A673 (cell line): ENCODE measurements around the gene ACSM2A.
"Not testable (repeated sequence)": the region's sequence is repeated elsewhere in the genome, so short reads cannot be mapped to it uniquely, and the experiment has no call there.

Experiments used
- CTCF ChIP-seq: fragments of 300-800, 200-600 bp; sonication (generic); conservative IDR thresholded peaks from 2 replicates; pipeline ENCODE4 v1.5.1; 2017; ENCODE audit warnings: low read depth, mild to moderate bottlenecking, antibody characterized with exemption, low read length, moderate library complexity, mixed read lengths
- EZH2 ChIP-seq: fragments of 200-600 bp; sonication (generic); IDR thresholded peaks from 2 replicates; pipeline ENCODE4 v1.6.1; 2017; ENCODE audit warnings: borderline replicate concordance, low read depth, mild to moderate bottlenecking, mixed read lengths, antibody characterized with exemption, low read length; ENCODE audit not compliant: poor library complexity, severe bottlenecking

GRCh38 chr16:20440731-20441130 is 10.6 kb upstream of the ACSM2A start:
- TF ChIP-seq CTCF, EZH2: not testable (repeated sequence)
